ENCODE measurements around the gene C2orf81.

DNA sequence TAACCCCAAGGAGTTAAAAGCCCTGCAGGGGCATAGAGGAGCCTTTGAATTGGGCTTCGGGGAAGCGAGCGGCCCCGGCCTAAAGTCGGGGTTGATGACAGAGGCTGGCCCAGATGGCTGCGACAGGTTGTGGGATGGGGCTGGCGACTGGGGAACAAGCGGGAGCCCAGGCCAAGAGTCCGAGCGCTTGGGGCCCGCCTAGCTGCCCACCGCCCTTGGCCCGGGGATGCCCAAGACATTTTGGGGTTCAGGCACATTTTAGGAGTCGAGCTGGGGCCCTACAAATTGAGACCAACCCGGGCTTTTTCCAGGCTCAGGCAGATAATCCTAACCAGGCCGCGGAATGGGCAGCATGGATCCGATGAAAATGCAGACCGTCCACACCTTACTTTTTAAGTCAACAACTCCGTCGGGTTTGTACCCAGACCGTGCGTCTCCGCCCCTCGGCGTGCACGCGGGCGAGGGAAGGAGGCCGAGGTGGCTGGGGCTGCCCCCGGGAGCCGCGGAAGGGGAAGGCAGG is 19.8 kb upstream of the C2orf81 start:
- TF ChIP-seq POLR2A (IDR thresholded peaks at IDR 0.05): no peak
- TF ChIP-seq CTCF (IDR thresholded peaks at IDR 0.05): no peak
